Neural progenitor cell (in vitro differentiated cells): ENCODE results near the gene CES2. TPM values are rescaled to one million over a fixed set of nuclear protein-coding genes. Genes with fewer than 3 reads are reported as not detected.
A peak's percentile ranks its signal among the peaks of the same experiment; 100 is the strongest.

ENCODE experiments used
- DNase-seq: peaks from one replicate; pipeline ENCODE4 v3.0.0-alpha.2; 2016; ENCODE audit warnings: low spot score
- H2AFZ ChIP-seq: fragments of 200-600 bp; sonication (generic); replicated peaks from 2 replicates; pipeline ENCODE4 v1.6.1; 2016; ENCODE audit warnings: antibody characterized with exemption
- H3F3A ChIP-seq: fragments of 200-600 bp; sonication (generic); 2 replicates; pipeline ENCODE4 v1.6.1; 2016; ENCODE audit warnings: antibody characterized with exemption, low read depth
- H3K27ac ChIP-seq: fragments of 200-600 bp; sonication (generic); 2 replicates; pipeline ENCODE4 v1.5.1; 2016; ENCODE audit warnings: mild to moderate bottlenecking
- H3K27me3 ChIP-seq: fragments of 200-600 bp; sonication (generic); 2 replicates; pipeline ENCODE4 v1.6.1; 2016; ENCODE audit warnings: mild to moderate bottlenecking, moderate library complexity
- H3K36me3 ChIP-seq: fragments of 200-600 bp; sonication (generic); 2 replicates; pipeline ENCODE4 v1.5.1; 2016
- H3K4me1 ChIP-seq: fragments of 200-600 bp; sonication (generic); 2 replicates; pipeline ENCODE4 v1.6.1; 2016; ENCODE audit warnings: mixed run types
- H3K4me2 ChIP-seq: fragments of 200-600 bp; sonication (generic); 2 replicates; pipeline ENCODE4 v1.6.1; 2016
- H3K4me3 ChIP-seq: fragments of 200-600 bp; sonication (generic); 2 replicates; pipeline ENCODE4 v1.5.1; 2016
- H3K79me2 ChIP-seq: fragments of 200-600 bp; sonication (generic); 2 replicates; pipeline ENCODE4 v1.6.1; 2016; ENCODE audit warnings: low read depth
- H3K9ac ChIP-seq: fragments of 200-600 bp; sonication (generic); 2 replicates; pipeline ENCODE4 v1.6.1; 2016
- H3K9me3 ChIP-seq: fragments of 200-600 bp; sonication (generic); 2 replicates; pipeline ENCODE4 v1.5.1; 2016; ENCODE audit warnings: low read depth
- H4K20me1 ChIP-seq: fragments of 200-600 bp; sonication (generic); 2 replicates; pipeline ENCODE4 v1.6.1; 2016; ENCODE audit warnings: low read depth
- H3K27ac Mint-ChIP-seq: 3 replicates; pipeline ENCODE4 v1.8.0; 2021; ENCODE audit warnings: mixed read lengths
- H3K27me3 Mint-ChIP-seq: 2 replicates; pipeline ENCODE4 v1.8.0; 2022; ENCODE audit warnings: low read depth, mild to moderate bottlenecking, inconsistent platforms, moderate library complexity, mixed read lengths; ENCODE audit not compliant: insufficient read depth
- H3K36me3 Mint-ChIP-seq: 3 replicates; pipeline ENCODE4 v1.8.0; 2021; ENCODE audit warnings: mixed read lengths
- H3K4me1 Mint-ChIP-seq: 3 replicates; pipeline ENCODE4 v1.8.0; 2021; ENCODE audit warnings: mixed read lengths
- H3K4me3 Mint-ChIP-seq: 3 replicates; pipeline ENCODE4 v1.8.0; 2021; ENCODE audit warnings: mild to moderate bottlenecking, moderate library complexity, mixed read lengths
- H3K9me3 Mint-ChIP-seq: 3 replicates; pipeline ENCODE4 v1.8.0; 2020; ENCODE audit warnings: mixed read lengths
- CTCF ChIP-seq: fragments of 200-600 bp; sonication (generic); IDR thresholded peaks from 2 replicates; pipeline ENCODE4 v1.5.1; 2017; ENCODE audit warnings: antibody characterized with exemption, mild to moderate bottlenecking
- EZH2 ChIP-seq: fragments of 200-600 bp; sonication (generic); IDR thresholded peaks from 2 replicates; pipeline ENCODE4 v1.6.1; 2017; ENCODE audit warnings: antibody characterized with exemption, mild to moderate bottlenecking, moderate library complexity
- EZH2phosphoT487 ChIP-seq: fragments of 200-600 bp; sonication (generic); IDR thresholded peaks from 2 replicates; pipeline ENCODE4 v1.6.1; 2017; ENCODE audit warnings: antibody characterized with exemption
- total RNA-seq: library from RNA; depleted of rRNA; stranded (reverse); fragments of >200 nt; gene quantifications from 2 replicates; pipeline ENCODE4 v1.2.3, GENCODE V29; 2015; ENCODE audit warnings: low replicate concordance

CES2 gene
- total RNA-seq, 1 donor from 2014 or later: 11.1 TPM

GRCh38 chr16:66976746-66977145 is 41.4 kb downstream of the CES2 start:
- Histone ChIP-seq H3K36me3 (no peaks in the 10 kb centered on the region), H3K4me1 (no peaks in the 10 kb centered on the region), H3K9me3 (no peaks in the 10 kb centered on the region), H3K27ac (no peak overlapping the region), H3K79me2 (no peaks in the 10 kb centered on the region), H3F3A (no peaks in the 10 kb centered on the region), H2AFZ (no peak overlapping the region), H3K4me2 (no peak overlapping the region), H3K9ac (no peak overlapping the region), H3K4me3 (no peak overlapping the region), H3K27me3 (peaks cover 5% of the 10 kb centered on the region), H4K20me1 (no peaks in the 10 kb centered on the region)
- DNase-seq: peak; percentile 13
- Mint-ChIP-seq H3K4me3 (peak overlapping the region; percentile 17), H3K36me3 (no peaks in the 10 kb centered on the region), H3K27ac (peak overlapping the region; percentile 78), H3K27me3 (peaks cover 4% of the 10 kb centered on the region), H3K4me1 (peaks cover 23% of the 10 kb centered on the region), H3K9me3 (no peaks in the 10 kb centered on the region)
- TF ChIP-seq EZH2 (no peak), CTCF (no peak), EZH2phosphoT487 (no peak)

- H3K27ac Mint-ChIP-seq: no peak overlapping the region
- Histone ChIP-seq H3K4me2 (no peak overlapping the region), H4K20me1 (no peaks in the 10 kb centered on the region), H3F3A (no peaks in the 10 kb centered on the region), H3K4me1 (no peaks in the 10 kb centered on the region), H3K4me3 (no peak overlapping the region), H3K27ac (no peak overlapping the region), H3K9ac (no peak overlapping the region), H3K9me3 (no peaks in the 10 kb centered on the region), H2AFZ (no peak overlapping the region), H3K27me3 (peaks cover 5% of the 10 kb centered on the region), H3K36me3 (no peaks in the 10 kb centered on the region), H3K79me2 (no peaks in the 10 kb centered on the region)
- peaks cover 7% of the 10 kb centered on the region for H3K27me3 Mint-ChIP-seq
- TF ChIP-seq EZH2: no peak
- TF ChIP-seq CTCF: peak; percentile 89
- TF ChIP-seq EZH2phosphoT487: no peak
- H3K9me3 Mint-ChIP-seq: no peaks in the 10 kb centered on the region
- H3K36me3 Mint-ChIP-seq: no peaks in the 10 kb centered on the region
- DNase-seq: peak; percentile 92
- H3K4me1 Mint-ChIP-seq: peaks cover 23% of the 10 kb centered on the region
- no peak overlapping the region for H3K4me3 Mint-ChIP-seq
Observed at GRCh38 chr16:66977341-66978113, 42.2 kb downstream of the CES2 start.

- Mint-ChIP-seq H3K36me3 (no peaks in the 10 kb centered on the region), H3K27ac (no peak overlapping the region), H3K27me3 (peaks cover 7% of the 10 kb centered on the region), H3K9me3 (no peaks in the 10 kb centered on the region), H3K4me3 (no peak overlapping the region), H3K4me1 (peaks cover 16% of the 10 kb centered on the region)
- no peak for DNase-seq
- no peaks in the 10 kb centered on the region for H3K36me3 ChIP-seq
- H3K9ac ChIP-seq: no peak overlapping the region
- H3K4me1 ChIP-seq: no peaks in the 10 kb centered on the region
- no peak overlapping the region for H3K4me2 ChIP-seq
- H3K4me3 ChIP-seq: no peak overlapping the region
- H4K20me1 ChIP-seq: no peaks in the 10 kb centered on the region
- peaks cover 5% of the 10 kb centered on the region for H3K27me3 ChIP-seq
- H3K9me3 ChIP-seq: no peaks in the 10 kb centered on the region
- no peaks in the 10 kb centered on the region for H3F3A ChIP-seq
- H2AFZ ChIP-seq: no peak overlapping the region
- no peak for TF ChIP-seq CTCF
- H3K79me2 ChIP-seq: no peaks in the 10 kb centered on the region
- H3K27ac ChIP-seq: no peak overlapping the region
Observed at GRCh38 chr16:66979011-66979717, 43.8 kb downstream of the CES2 start.
